GM23338 (cell line): Measurements from ENCODE around the gene MUC13. TPM values are rescaled to one million over a fixed set of nuclear protein-coding genes. Genes with fewer than 3 reads are reported as not detected.

Experiments
- ATAC-seq: fragments of 200-7000 bp; cut with Tn5 transposase; 3 replicates; pipeline ENCODE4 v1.9.1; 2020
- DNase-seq: peaks from one replicate; pipeline ENCODE4 v3.0.0-alpha.2; 2015; ENCODE audit warnings: low spot score
- H2AFZ ChIP-seq: fragments of 200-600 bp; sonication (generic); 2 replicates; pipeline ENCODE4 v1.8.0; 2016; ENCODE audit warnings: antibody characterized with exemption, mild to moderate bottlenecking, moderate library complexity
- H3F3A ChIP-seq: fragments of 200-600 bp; sonication (generic); replicated peaks from 2 replicates; pipeline ENCODE4 v1.8.0; 2017; ENCODE audit warnings: antibody characterized with exemption, mixed run types, low read depth
- H3K27ac ChIP-seq: fragments of 200-600 bp; sonication (generic); 2 replicates; pipeline ENCODE4 v1.6.1; 2016; ENCODE audit warnings: low read depth
- H3K27me3 ChIP-seq: fragments of 200-600 bp; sonication (generic); 2 replicates; pipeline ENCODE4 v1.8.0; 2016; ENCODE audit warnings: mild to moderate bottlenecking, mixed run types, moderate library complexity; ENCODE audit not compliant: insufficient read depth
- H3K36me3 ChIP-seq: fragments of 200-600 bp; sonication (generic); 2 replicates; pipeline ENCODE4 v1.8.0; 2016; ENCODE audit warnings: mild to moderate bottlenecking; ENCODE audit not compliant: insufficient read depth
- H3K4me1 ChIP-seq: fragments of 200-600 bp; sonication (generic); 2 replicates; pipeline ENCODE4 v1.8.0; 2016; ENCODE audit warnings: mild to moderate bottlenecking, moderate library complexity; ENCODE audit not compliant: insufficient read depth
- H3K4me2 ChIP-seq: fragments of 200-600 bp; sonication (generic); 2 replicates; pipeline ENCODE4 v1.7.1; 2017; ENCODE audit warnings: mixed run types
- H3K4me3 ChIP-seq: fragments of 200-600 bp; sonication (generic); 2 replicates; pipeline ENCODE4 v1.6.1; 2016; ENCODE audit warnings: mixed run types
- H3K79me2 ChIP-seq: fragments of 200-600 bp; sonication (generic); replicated peaks from 2 replicates; pipeline ENCODE4 v1.8.0; 2017; ENCODE audit warnings: mild to moderate bottlenecking; ENCODE audit not compliant: insufficient read depth
- H3K9me2 ChIP-seq: fragments of 200-600 bp; sonication (generic); 2 replicates; pipeline ENCODE4 v1.8.0; 2017; ENCODE audit not compliant: insufficient read depth
- H4K20me1 ChIP-seq: fragments of 200-600 bp; sonication (generic); replicated peaks from 2 replicates; pipeline ENCODE4 v1.8.0; 2017; ENCODE audit warnings: mild to moderate bottlenecking; ENCODE audit not compliant: insufficient read depth
- H3K27ac Mint-ChIP-seq: 2 replicates; pipeline ENCODE4 v1.8.0; 2020; ENCODE audit warnings: inconsistent platforms, mild to moderate bottlenecking, moderate library complexity, mixed read lengths
- H3K27me3 Mint-ChIP-seq: 3 replicates; pipeline ENCODE4 v1.8.0; 2022; ENCODE audit warnings: low read depth, mild to moderate bottlenecking, moderate library complexity, mixed read lengths, inconsistent platforms; ENCODE audit not compliant: insufficient read depth, poor library complexity
- H3K36me3 Mint-ChIP-seq: 3 replicates; pipeline ENCODE4 v1.8.0; 2021; ENCODE audit warnings: low read depth, mild to moderate bottlenecking, inconsistent platforms, moderate library complexity, mixed read lengths
- H3K4me1 Mint-ChIP-seq: 3 replicates; pipeline ENCODE4 v1.8.0; 2020; ENCODE audit warnings: mild to moderate bottlenecking, inconsistent platforms, mixed read lengths
- H3K4me3 Mint-ChIP-seq: 3 replicates; pipeline ENCODE4 v1.8.0; 2021; ENCODE audit warnings: moderate library complexity, mild to moderate bottlenecking, inconsistent platforms, mixed read lengths
- H3K9me3 Mint-ChIP-seq: 3 replicates; pipeline ENCODE4 v1.8.0; 2020; ENCODE audit warnings: moderate library complexity, mild to moderate bottlenecking, inconsistent platforms, mixed read lengths
- CREB1 ChIP-seq: fragments of 250-450 bp; sonication (Bioruptor Pico); IDR thresholded peaks from 2 replicates; pipeline ENCODE4 v1.5.0; 2020; ENCODE audit warnings: low read depth, mild to moderate bottlenecking, moderate library complexity
- CTCF ChIP-seq, 2 experiments: fragments of 200-600 bp in 1 of 2; sonication (generic) in 1 of 2; conservative IDR thresholded peaks; 2 replicates each; pipeline versions ENCODE4 v1.5.1 to v1.6.1; 2016 to 2017; ENCODE audit warnings: antibody characterized with exemption in 2 of 2, low read depth in 2 of 2, mild to moderate bottlenecking in 2 of 2, moderate library complexity in 1 of 2
- ETS1 ChIP-seq: IDR thresholded peaks from 2 replicates; pipeline ENCODE4 v1.6.1; 2016; ENCODE audit warnings: antibody characterized with exemption
- EZH2 ChIP-seq: fragments of 200-600 bp; sonication (generic); IDR thresholded peaks from one replicate; pipeline ENCODE4 v1.8.0; 2017; ENCODE audit warnings: antibody characterized with exemption, mild to moderate bottlenecking, low read depth; ENCODE audit not compliant: unreplicated experiment
- EZH2phosphoT487 ChIP-seq: fragments of 200-600 bp; sonication (generic); IDR thresholded peaks from one replicate; pipeline ENCODE4 v1.8.1; 2018; ENCODE audit warnings: antibody characterized with exemption; ENCODE audit not compliant: unreplicated experiment
- JUNB ChIP-seq: IDR thresholded peaks from one replicate; pipeline ENCODE4 v1.6.1; 2016; ENCODE audit warnings: antibody characterized with exemption; ENCODE audit not compliant: unreplicated experiment
- NANOG ChIP-seq: IDR thresholded peaks from 2 replicates; pipeline ENCODE4 v1.6.1; 2016; ENCODE audit warnings: antibody characterized with exemption, borderline replicate concordance
- POLR2AphosphoS5 ChIP-seq: IDR thresholded peaks from 2 replicates; pipeline ENCODE4 v1.6.1; 2016; ENCODE audit warnings: antibody characterized with exemption, low read depth
- REST ChIP-seq: IDR thresholded peaks from one replicate; pipeline ENCODE4 v1.6.1; 2018; ENCODE audit warnings: antibody characterized with exemption; ENCODE audit not compliant: unreplicated experiment
- STAT1 ChIP-seq: IDR thresholded peaks from one replicate; pipeline ENCODE4 v1.6.1; 2016; ENCODE audit warnings: antibody characterized with exemption; ENCODE audit not compliant: unreplicated experiment
- ZNF114 ChIP-seq: fragments of 250-450 bp; sonication (Bioruptor Pico); IDR thresholded peaks from 2 replicates; pipeline ENCODE4 v1.5.0; 2020; ENCODE audit warnings: mild to moderate bottlenecking, moderate library complexity
- ZNF331 ChIP-seq: fragments of 250-450 bp; sonication (Bioruptor Pico); IDR thresholded peaks from 2 replicates; pipeline ENCODE4 v1.5.0; 2020; ENCODE audit warnings: low read depth, mild to moderate bottlenecking, moderate library complexity
- ZNF462 ChIP-seq: fragments of 250-450 bp; sonication (Bioruptor Pico); IDR thresholded peaks from 2 replicates; pipeline ENCODE4 v1.5.0; 2020; ENCODE audit warnings: mild to moderate bottlenecking, moderate library complexity
- polyA plus RNA-seq: library from polyadenylated mRNA; unstranded; fragments of >200 nt; fragmentation: Nextera tagmentation; extraction: Ambion mirVana; gene quantifications from 2 replicates; pipeline ENCODE4 v1.2.1, GENCODE V29; 2016
- total RNA-seq: library from RNA; depleted of rRNA; stranded (reverse); fragments of >200 nt; shearing (Covaris generic); gene quantifications from 2 replicates; pipeline ENCODE4 v1.2.3, GENCODE V29; 2014

The MUC13 gene
- total and polyA plus RNA-seq, 2 experiments from 2014 or later: not detected

- H3K9me2 ChIP-seq: no peaks in the 10 kb centered on the region
- Mint-ChIP-seq H3K9me3 (no peaks in the 10 kb centered on the region; the same call in 2 of the 3 replicates), H3K27ac (no peak overlapping the region), H3K4me3 (no peak overlapping the region), H3K4me1 (no peaks in the 10 kb centered on the region), H3K27me3 (peaks cover 1% of the 10 kb centered on the region), H3K36me3 (peaks cover 16% of the 10 kb centered on the region; the same call in 2 of the 3 replicates)
- no peaks in the 10 kb centered on the region for H4K20me1 ChIP-seq
- no peak for DNase-seq
- no peaks in the 10 kb centered on the region for H3K36me3 ChIP-seq
- TF ChIP-seq POLR2AphosphoS5: no peak
- no peak for TF ChIP-seq ETS1
- TF ChIP-seq JUNB: no peak
- no peak for TF ChIP-seq EZH2
- no peak for TF ChIP-seq ZNF462
- TF ChIP-seq EZH2phosphoT487: no peak
- TF ChIP-seq STAT1: no peak
- TF ChIP-seq ZNF331 (CRISPR knock-in tag): no peak
- no peak for TF ChIP-seq NANOG
- no peak for TF ChIP-seq CREB1 (CRISPR knock-in tag)
- no peak for TF ChIP-seq CTCF (conservative IDR thresholded peaks at IDR 0.05; ENCODE audit: low read depth in 2 of 2)
- no peak for TF ChIP-seq REST
- TF ChIP-seq ZNF114 (CRISPR knock-in tag): no peak
- no peaks in the 10 kb centered on the region for H3K27me3 ChIP-seq
- no peak overlapping the region for H2AFZ ChIP-seq
- no peak overlapping the region for H3K4me3 ChIP-seq
- H3F3A ChIP-seq: no peaks in the 10 kb centered on the region
- H3K4me1 ChIP-seq: no peaks in the 10 kb centered on the region
- no peak overlapping the region for H3K4me2 ChIP-seq
- no peak overlapping the region for H3K27ac ChIP-seq
- ATAC-seq: no peak
- no peaks in the 10 kb centered on the region for H3K79me2 ChIP-seq
These were observed 40.1 kb upstream of the MUC13 start for GRCh38 chr3:124974691-124975090.
